ENCODE data around the gene CELF6. TPM values are rescaled to one million over a fixed set of nuclear protein-coding genes. Genes with fewer than 3 reads are reported as not detected.
A peak's percentile ranks its signal among the peaks of the same experiment; 100 is the strongest.

The CELF6 gene
- total RNA-seq, 1 donor from 2014 or later = 1.9 TPM

DNA sequence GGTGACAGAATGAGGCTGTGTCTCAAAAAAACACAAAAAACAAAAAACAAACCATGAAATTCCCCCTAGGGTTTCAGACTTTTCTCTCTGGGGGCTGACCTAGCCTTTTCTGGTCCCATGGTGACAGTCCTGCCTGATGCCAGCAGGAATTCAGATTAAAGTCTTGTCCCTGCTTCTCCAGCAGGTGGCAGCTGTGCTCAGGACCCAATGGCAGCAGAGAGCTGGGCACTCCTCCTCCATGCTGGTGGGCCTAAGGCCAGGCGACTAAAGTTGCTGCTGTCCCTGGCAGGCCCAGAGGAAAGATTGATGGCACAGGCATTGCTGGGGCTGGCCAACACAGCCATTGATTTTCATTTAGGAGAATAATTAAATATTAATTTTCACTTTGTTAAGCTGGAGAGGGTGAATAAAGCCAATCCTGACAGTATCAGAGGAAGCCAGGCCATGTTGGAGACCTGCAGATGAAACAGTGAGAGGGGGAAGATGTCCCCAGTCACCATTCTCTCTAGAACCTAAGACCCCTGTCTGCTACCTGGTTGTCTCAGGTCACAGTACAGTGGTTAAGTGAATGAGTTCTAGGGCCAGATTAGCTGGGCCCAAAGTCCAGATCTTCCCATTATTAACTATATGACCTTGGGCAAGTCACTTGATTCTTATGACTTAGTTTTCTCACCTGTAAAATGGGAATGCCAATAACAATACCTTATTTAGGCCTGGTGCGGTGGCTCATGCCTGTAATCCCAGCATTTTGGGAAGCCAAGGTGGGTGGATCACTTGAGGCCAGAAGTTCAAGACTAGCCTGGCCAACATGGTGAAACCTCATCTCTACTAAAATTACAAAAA, 7.1 kb downstream of the CELF6 start:
- Mint-ChIP-seq H3K27me3 (peaks cover 39% of the 10 kb centered on the region), H3K4me1 (ENCODE audit: unreplicated experiment) (no peaks in the 10 kb centered on the region), H3K4me3 (no peak overlapping the region), H3K36me3 (no peaks in the 10 kb centered on the region), H3K9me3 (no peaks in the 10 kb centered on the region), H3K27ac (no peak overlapping the region)
- DNase-seq (ENCODE audit: extremely low spot score, unreplicated experiment) = peak; percentile 67
- TF ChIP-seq, protein P1, sequence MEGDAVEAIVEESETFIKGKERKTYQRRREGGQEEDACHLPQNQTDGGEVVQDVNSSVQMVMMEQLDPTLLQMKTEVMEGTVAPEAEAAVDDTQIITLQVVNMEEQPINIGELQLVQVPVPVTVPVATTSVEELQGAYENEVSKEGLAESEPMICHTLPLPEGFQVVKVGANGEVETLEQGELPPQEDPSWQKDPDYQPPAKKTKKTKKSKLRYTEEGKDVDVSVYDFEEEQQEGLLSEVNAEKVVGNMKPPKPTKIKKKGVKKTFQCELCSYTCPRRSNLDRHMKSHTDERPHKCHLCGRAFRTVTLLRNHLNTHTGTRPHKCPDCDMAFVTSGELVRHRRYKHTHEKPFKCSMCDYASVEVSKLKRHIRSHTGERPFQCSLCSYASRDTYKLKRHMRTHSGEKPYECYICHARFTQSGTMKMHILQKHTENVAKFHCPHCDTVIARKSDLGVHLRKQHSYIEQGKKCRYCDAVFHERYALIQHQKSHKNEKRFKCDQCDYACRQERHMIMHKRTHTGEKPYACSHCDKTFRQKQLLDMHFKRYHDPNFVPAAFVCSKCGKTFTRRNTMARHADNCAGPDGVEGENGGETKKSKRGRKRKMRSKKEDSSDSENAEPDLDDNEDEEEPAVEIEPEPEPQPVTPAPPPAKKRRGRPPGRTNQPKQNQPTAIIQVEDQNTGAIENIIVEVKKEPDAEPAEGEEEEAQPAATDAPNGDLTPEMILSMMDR (conservative IDR thresholded peaks at IDR 0.05) = peak; percentile 82

DNA sequence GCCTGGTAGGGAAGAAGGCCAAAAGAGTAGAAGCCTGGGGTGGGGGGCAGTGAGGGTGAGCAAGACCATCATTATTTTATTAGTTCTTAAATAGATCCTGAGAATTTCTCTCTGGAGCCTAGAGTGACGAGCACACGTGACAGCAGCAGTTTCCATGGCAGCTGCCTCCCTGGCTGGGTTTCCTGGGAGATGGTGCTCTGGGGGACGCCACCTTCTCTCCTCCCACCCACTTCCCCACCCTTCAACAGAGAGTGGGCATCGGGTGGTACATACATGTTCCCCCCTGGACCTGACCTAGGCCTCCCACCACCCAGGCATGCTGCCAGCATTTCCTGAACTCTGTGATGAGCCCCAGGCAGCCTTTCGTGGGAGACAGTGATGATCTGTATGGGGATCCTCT, 12.9 kb downstream of the CELF6 start:
- H3K4me1 Mint-ChIP-seq (ENCODE audit: unreplicated experiment) = no peaks in the 10 kb centered on the region
- TF ChIP-seq, protein P1 (conservative IDR thresholded peaks at IDR 0.05) = no peak
- H3K27me3 Mint-ChIP-seq = peaks cover 37% of the 10 kb centered on the region
- H3K4me3 Mint-ChIP-seq = no peak overlapping the region
- H3K9me3 Mint-ChIP-seq = no peaks in the 10 kb centered on the region
- H3K36me3 Mint-ChIP-seq = no peaks in the 10 kb centered on the region
- no peak for DNase-seq (ENCODE audit: extremely low spot score, unreplicated experiment)
- H3K27ac Mint-ChIP-seq = no peak overlapping the region

DNA sequence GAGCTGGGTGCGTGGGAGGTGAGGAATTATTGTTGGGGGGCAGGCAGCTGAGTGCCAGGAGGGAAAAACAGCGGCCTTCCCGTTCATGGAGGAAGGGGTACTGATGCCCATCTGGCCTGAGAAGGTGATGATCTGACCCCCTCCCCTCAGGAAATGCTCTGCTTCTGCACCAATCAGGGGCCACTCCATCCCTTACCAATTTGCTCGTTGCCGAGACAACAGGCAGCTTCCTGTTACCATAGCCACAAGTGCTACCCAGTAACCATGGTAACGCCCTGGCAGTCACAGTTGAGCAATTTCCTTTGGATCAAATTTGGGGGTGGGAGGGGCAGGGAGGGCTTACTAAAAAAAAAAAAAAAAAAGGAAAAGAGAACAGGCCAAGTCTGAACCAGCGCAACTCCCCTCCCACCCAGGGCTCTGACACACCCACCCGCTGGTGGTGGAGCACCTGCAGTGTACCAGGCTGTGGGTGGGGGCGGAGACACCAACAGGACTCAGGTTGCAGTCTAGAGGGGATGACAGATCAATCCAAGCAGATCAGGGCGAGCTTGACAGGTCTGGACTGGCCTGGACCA, 13.7 kb downstream of the CELF6 start:
- H3K27ac Mint-ChIP-seq = no peak overlapping the region
- TF ChIP-seq, protein P1 (conservative IDR thresholded peaks at IDR 0.05) = no peak
- DNase-seq (ENCODE audit: extremely low spot score, unreplicated experiment) = no peak
- H3K4me3 Mint-ChIP-seq = no peak overlapping the region
- peaks cover 35% of the 10 kb centered on the region for H3K27me3 Mint-ChIP-seq
- no peaks in the 10 kb centered on the region for H3K4me1 Mint-ChIP-seq (ENCODE audit: unreplicated experiment)
- H3K9me3 Mint-ChIP-seq = no peaks in the 10 kb centered on the region
- H3K36me3 Mint-ChIP-seq = no peaks in the 10 kb centered on the region

DNA sequence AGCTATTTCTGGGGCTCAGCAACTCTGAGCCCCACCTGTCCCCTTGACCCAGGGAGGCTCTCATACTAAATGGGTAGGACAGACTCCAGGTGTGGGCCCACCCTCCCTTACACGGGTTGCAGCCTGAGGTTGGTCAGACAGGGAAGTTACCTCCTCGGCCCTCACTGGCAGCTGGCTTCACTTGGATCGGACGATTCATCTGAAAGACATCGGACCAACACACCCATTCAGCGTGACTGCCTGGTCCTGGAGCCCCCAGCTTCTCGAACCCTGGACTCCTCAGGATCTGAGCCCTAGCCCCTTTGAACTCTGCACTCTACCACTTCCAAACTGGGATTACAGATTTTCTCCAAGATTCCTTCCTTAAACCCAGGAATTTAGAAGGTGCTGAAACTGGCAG, 15.4 kb downstream of the CELF6 start:
- no peak overlapping the region for H3K4me3 Mint-ChIP-seq
- H3K9me3 Mint-ChIP-seq = no peaks in the 10 kb centered on the region
- no peak for DNase-seq (ENCODE audit: extremely low spot score, unreplicated experiment)
- no peak overlapping the region for H3K27ac Mint-ChIP-seq
- H3K27me3 Mint-ChIP-seq = peaks cover 26% of the 10 kb centered on the region
- no peaks in the 10 kb centered on the region for H3K36me3 Mint-ChIP-seq
- H3K4me1 Mint-ChIP-seq (ENCODE audit: unreplicated experiment) = no peaks in the 10 kb centered on the region
- TF ChIP-seq, protein P1 (conservative IDR thresholded peaks at IDR 0.05) = no peak

DNA sequence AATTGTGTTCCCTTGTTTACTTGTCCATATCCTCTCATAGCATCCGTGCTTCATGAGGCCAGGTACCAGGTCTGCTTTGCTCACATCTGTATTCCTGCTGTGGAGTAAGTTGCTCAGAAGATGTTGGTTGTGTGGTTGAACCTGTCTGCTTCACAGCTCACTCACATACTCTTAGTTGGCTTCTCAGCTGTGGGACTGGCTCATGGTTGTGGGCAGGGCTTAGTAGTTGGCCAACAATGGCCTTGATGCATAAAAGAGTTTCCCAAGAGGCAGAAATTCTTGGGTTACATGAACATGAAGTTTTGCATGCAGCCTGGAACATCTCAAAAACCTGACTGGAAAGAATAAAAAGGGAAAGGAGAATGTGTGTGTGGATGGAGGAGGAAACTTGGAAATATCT, 17.0 kb downstream of the CELF6 start:
- H3K4me3 Mint-ChIP-seq = no peak overlapping the region
- no peaks in the 10 kb centered on the region for H3K36me3 Mint-ChIP-seq
- DNase-seq (ENCODE audit: extremely low spot score, unreplicated experiment) = no peak
- TF ChIP-seq, protein P1 (conservative IDR thresholded peaks at IDR 0.05) = no peak
- no peak overlapping the region for H3K27ac Mint-ChIP-seq
- H3K27me3 Mint-ChIP-seq = peaks cover 22% of the 10 kb centered on the region
- H3K4me1 Mint-ChIP-seq (ENCODE audit: unreplicated experiment) = no peaks in the 10 kb centered on the region
- H3K9me3 Mint-ChIP-seq = no peaks in the 10 kb centered on the region
